Gastroesophageal sphincter (tissue), 3 donors: ENCODE measurements around the gene EPS8L3.

ENCODE experiments used
- EP300 ChIP-seq: sonication (generic); formaldehyde crosslinking; IDR thresholded peaks from one replicate; pipeline ENCODE4 v1.6.1; 2017; ENCODE audit warnings: antibody characterized with exemption, mild to moderate bottlenecking
- TF ChIP-seq, protein P1 (sequence below), 4 experiments: fragments of 200-600 bp in 2 of 4; fragments of 450-650 bp in 2 of 4; sonication (generic) in 1 of 4; IDR thresholded peaks; one replicate each; pipeline ENCODE4 v1.5.1; 2017 to 2019; ENCODE audit warnings: antibody characterized with exemption in 4 of 4, mild to moderate bottlenecking in 2 of 4, moderate library complexity in 2 of 4

DNA sequence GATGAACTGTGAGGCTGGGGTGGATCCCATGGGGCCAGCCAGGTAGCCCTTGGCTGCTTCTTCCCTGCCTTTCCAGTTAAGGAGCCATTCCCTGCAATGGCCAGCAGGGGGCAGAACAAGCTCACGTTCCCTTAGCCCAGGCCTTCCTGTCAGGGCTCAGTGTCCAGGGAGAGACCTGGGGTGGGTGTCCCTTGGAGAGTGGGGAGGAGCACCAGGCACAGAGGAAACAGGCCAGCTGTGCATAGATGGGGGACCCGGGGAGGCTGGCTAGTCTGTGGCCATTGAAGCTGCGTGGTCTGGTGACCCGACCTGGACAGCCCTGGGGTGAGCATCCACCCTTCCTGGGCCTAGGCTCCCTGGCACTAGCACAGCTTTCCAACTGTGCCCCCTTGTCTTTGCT, 13.2 kb upstream of the EPS8L3 start:
- TF ChIP-seq, protein P1, sequence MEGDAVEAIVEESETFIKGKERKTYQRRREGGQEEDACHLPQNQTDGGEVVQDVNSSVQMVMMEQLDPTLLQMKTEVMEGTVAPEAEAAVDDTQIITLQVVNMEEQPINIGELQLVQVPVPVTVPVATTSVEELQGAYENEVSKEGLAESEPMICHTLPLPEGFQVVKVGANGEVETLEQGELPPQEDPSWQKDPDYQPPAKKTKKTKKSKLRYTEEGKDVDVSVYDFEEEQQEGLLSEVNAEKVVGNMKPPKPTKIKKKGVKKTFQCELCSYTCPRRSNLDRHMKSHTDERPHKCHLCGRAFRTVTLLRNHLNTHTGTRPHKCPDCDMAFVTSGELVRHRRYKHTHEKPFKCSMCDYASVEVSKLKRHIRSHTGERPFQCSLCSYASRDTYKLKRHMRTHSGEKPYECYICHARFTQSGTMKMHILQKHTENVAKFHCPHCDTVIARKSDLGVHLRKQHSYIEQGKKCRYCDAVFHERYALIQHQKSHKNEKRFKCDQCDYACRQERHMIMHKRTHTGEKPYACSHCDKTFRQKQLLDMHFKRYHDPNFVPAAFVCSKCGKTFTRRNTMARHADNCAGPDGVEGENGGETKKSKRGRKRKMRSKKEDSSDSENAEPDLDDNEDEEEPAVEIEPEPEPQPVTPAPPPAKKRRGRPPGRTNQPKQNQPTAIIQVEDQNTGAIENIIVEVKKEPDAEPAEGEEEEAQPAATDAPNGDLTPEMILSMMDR (IDR thresholded peaks at IDR 0.05) = peak; percentile 90 to 99 (median 98)
- TF ChIP-seq EP300 = no peak
